GM21723 (cell line): ENCODE data around the gene IMMP2L.

Experiments
- ATAC-seq: cut with Tn5 transposase; IDR thresholded peaks from one replicate; pipeline ENCODE4 v1.9.1; 2021; ENCODE audit warnings: mild to moderate bottlenecking, moderate library complexity; ENCODE audit not compliant: unreplicated experiment

IMMP2L gene

DNA sequence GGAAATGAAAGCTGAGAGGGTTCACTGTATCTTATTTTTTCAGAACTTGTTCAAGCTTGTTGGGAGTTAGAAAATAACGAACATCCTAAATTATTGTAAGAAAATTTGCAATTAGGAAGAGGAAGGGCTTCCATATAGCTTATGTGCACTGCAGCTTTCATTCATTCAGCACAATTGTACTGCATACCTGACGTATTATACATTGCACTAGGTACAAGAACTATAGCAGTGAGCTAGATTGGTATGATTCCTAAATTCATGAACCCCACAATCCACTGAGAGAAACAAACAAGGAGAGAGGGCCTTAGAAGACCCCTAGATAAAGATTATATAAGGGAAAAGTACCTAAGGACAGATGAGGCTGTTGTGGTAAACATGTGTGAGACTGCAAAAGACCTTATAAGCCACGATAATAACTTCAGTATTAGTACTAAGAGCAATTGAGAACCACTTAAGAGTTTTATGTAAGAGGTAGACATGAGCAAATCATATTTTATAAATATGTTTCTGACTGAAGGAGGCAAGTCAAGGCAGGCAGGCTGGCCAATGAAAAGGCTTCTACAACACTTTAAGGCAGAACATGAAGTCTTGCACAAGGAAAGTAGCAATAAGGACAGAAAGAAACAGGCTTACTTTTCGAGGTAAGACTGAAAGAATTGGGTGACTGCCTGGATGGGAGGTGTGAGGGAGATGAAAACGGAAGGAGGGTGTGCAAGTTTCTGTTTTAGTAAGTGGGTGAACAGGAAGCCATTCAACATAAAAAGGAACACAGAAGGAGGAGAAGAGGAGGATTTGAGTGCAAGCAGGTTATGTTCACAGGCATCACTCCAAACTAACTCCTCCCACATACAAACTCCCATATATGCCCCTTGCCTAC lies 549.3 kb downstream of the IMMP2L start:
- peak; percentile 99 for ATAC-seq

DNA sequence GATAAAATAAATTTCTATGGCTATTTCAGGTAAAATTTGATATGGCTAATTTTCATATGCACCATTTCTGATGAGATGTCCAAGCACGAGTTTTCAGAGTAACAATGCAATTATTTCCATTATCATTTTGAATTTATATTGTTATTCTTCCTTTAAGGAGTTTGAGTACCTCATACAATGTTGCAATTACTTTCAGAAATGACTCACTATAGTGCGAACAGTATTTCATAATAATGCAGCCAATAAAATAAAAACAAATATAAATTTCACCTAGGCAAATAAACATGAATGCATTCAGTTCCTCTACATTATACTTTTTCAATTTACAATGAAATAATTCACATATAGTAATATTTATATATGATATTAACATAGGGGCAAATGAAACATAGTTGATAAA lies 550.1 kb downstream of the IMMP2L start:
- ATAC-seq, result no peak

DNA sequence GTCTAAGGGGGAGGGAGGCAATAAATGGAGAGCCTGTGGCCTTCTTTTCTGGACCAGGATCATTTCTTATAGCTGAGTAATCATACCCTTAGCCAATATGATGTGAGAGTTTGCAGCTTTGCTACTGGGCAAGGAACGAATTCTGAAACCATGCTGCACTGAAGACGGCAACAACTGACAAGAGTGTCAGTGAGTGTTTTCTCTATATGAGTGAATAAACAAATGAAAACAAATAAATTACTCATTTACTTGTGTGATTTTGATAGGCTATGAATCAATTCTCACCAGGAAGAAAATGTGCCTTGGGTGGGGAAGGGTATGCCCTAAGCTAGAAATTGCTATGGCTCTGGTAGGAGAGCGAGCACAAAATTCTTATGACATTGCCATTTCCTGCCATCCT lies 550.8 kb downstream of the IMMP2L start:
- ATAC-seq, result no peak

DNA sequence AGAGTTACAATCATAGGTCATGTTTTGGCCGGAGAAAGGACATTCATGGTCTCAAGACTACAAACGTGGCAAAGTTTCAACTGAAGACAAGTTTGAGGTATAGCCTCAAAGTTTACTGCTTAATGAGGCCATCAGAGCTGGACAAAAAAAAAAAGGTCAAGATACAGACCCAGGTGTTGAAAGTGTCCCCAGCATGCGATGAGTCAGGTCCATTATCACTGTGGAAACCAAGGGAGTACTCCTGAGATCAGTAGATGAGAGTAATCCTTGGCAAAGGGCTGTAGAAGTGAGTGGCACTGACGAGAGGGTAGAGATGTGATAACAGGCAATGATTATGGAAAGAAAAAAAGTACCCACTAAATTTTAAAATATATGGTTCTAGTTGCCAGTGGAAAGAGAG lies 551.5 kb downstream of the IMMP2L start:
- no peak for ATAC-seq

DNA sequence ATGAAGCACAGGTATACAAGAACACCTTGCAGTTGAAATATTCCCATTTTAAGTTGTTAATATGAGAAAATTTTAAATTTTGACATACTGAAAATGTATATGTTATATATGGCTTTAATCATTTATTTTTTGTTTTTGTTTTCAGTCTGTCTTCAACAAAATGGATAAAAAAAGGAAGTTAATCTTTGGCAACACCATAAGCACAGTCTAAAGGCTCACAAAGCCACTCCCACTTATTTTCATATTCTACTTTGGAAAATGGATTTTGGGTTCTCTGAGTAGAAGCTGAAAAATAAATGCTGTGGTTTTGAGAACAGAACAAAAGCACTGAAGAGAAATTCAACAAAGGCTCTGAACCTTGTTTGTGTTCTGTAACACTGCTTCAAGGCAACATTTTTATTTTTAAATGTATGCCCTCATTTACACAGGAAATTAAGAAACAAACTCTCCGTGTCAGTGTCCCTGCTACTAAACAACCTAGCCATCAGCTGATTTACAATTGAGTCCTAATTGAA lies 552.7 kb downstream of the IMMP2L start:
- ATAC-seq, result no peak

DNA sequence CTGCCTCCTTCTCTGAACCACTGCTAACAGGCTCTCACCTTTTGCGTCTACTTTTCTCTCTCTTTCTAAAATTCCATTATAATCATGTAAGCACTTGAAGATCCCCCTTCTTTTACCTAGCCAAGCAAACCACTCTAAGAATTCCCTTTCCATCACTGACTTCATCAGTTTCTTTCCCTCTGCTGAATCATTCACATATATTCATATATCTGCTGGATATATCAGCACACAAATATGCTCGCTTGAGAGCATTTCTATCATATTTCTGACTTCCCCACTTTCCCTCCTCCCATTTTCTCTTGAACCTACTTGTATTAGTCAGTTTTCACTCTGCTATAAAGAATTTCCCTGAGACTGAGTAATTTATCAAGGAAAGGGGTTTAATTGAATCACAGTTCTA lies 555.6 kb downstream of the IMMP2L start:
- no peak for ATAC-seq

DNA sequence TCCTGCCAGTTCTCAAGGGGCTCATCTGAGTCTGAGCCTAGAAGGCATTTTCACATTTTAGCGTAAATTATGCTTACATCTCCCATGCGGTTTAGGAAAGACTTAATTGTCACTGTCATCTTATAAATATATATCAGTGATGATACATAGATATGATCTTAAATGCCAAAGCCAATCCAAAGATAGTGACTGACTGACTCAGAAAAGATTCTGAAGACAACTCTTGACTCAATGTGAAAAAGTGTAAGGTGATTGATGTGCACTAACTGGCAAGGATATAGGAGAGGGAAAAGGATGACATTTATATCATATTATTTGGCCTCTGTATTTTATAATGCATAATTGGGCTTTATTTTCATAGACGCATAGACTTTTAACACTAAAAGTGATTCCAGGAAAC lies 556.3 kb downstream of the IMMP2L start:
- ATAC-seq, result no peak

DNA sequence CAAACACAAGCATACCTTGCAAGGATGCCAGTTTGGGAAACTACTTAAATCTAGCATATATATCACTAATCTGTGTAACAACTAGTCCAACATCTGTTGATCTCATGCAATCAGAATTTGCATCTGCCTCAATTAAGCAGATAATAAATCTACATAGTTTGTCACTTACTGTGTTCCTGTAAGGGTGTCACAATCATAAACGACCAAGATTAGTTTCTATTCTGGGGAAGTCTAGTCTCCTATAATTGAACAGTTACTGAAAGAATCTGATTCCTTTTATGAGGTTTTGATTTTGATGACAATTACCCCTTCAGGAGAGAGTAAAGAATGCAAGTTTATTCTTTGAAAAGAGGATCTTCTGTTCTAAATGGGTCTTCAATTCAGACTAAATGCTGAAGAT lies 556.8 kb downstream of the IMMP2L start:
- no peak for ATAC-seq

DNA sequence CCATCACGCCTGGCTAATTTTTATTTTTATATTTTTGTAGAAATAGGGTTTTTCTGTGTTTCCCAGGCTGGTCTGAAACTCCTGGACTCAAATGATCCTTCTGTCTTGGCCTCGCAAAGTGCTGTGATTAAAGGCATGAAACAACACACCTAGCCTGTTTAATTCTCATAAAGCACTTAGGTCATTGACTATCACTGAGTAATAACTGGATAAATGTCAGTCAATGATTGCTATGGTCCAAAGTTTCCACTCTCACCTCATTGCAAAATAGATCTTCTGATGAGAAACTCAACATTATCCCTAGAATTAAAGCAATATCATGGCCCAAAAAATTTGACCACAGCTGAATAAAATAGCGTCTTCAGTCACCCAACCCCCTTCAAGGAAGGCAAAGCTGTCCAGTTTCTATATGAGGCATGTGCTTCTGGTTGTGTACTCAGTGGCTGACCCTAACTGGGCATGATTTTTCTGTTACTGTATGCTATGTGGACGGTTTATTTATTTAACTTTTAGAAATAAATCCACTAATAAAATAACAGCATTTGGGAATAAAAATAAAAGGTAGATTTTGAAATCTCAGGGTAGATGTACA lies 557.9 kb downstream of the IMMP2L start:
- no peak for ATAC-seq

DNA sequence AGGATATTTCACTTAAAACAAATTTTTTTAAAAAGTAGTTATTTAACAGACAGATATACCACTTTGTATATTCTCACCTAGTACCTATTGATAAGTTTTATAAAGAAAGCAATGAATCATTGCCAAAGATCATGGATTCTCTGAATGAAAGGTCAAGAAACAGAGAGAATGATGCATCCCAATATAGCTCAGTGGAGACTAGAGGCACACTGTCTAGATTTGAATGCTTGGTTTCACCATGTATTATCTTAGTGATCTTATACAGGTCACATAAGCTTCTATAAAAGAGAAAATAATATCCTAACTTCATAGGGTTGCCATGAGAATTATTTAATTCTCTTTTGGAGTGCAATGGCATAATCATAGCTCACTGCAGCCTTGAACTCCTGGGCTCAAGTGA lies 558.4 kb downstream of the IMMP2L start:
- ATAC-seq, result no peak

DNA sequence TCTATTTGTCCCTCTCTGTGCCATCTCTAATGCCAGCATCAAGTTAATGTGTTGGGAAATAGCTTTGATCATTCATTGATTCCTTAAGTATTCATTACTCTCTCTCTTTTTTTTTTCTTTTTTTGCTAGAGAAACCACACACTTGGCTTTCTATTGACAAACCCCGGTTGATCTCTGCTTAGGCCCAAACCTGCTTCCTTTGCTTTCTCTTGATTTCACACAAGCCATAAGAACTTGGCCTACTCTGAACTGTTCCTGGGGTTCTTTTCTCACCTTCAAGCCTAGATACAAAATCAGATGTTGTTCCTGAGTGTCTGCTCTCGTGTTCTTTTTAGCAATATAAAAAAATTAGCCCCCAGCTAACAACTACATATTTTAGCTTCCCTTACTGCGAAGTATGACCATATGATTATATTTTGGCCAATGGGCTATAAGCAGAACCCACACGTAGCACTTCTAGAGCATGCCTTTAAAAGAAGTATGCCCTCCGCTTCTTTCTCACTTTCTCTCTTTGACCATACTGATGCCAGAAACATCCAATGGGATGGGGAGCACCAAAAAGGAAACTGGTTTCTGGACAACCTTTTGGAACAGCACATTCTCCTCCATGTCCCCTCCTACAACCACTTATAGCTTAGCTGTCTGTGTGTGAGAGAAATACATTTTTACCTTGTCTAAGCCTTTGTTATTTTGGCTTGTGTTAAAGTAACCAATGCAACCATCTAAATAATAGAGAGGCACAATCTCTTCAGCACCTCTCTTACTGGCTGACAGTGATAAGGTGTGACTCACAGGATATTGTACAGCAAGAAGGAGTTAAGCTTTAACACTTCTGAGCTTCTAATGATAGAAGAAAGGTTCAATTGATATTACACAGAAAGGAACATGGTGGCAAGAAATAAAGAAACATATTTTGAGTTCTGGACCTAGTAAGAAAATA lies 568.0 kb downstream of the IMMP2L start:
- ATAC-seq, result no peak

DNA sequence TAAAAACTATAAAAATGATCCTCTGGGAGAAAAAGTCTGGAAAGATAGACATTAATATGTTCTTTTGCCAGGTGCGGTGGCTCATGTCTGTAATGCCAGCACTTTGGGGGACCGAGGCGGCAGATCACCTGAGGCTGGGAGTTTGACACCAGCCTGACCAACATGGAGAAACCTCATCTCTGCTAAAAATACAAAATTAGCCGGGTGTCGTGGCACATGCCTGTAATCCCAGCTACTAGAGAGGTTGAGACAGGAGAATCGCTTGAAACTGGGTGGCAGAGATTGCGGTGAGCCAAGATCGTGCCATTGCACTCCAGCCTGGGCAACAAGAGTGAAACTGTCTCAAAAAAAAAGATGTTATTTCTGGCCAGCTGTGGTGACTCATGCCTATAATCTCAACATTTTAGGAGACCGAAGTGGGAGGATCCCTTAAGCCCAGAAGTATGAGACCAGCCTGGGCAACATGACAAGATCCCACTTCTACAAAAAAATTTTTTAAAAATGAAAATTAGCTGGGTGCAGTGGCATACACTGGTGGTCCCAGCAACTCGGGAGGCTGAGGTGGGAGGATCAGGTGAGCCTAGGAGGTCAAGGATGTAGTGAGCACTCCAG lies 573.3 kb downstream of the IMMP2L start:
- ATAC-seq, result no peak

DNA sequence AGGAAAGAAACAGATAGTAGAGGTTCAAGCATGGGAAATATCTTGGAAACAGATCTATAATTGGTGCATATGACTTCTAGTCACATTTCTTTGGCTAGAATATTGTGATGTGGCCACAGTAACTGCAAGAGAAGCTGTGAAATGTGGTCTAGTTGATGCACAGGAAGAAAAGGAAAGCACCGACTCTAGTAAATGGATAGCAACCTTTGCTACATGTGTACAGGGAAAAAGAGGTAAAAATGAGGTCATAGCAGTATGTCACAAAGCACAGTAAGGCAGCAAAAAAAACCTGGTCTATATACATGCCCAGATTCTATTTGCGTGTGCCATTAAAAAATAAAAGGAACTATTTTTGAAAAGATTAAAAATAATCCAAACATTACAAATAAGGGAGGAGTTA lies 573.9 kb downstream of the IMMP2L start:
- no peak for ATAC-seq

DNA sequence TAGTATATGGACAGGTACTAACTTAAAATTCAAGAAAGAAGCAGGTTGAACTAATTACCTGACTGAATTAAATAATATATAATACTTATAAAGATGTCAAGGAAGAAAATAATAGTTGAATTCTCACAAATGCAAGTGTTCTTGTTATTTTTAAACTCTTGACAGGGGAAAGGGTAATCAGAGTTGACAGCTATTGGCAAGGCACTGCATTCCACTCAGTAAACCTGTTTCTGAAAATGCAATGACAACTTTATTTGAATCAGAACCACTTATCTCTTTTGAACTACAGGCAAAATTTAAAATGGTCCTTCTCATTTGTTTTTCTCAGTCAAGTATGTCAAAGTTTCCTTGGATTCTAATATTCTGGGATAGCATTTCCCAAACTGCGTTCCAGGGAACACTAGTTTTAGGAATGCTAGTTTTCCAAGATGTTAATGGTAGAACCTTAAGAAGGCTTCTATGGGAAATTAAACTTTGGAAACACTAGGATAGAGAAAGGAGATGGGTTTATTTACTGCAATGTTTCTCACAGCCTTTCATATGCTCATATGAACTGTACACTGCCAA lies 575.1 kb downstream of the IMMP2L start:
- no peak for ATAC-seq

DNA sequence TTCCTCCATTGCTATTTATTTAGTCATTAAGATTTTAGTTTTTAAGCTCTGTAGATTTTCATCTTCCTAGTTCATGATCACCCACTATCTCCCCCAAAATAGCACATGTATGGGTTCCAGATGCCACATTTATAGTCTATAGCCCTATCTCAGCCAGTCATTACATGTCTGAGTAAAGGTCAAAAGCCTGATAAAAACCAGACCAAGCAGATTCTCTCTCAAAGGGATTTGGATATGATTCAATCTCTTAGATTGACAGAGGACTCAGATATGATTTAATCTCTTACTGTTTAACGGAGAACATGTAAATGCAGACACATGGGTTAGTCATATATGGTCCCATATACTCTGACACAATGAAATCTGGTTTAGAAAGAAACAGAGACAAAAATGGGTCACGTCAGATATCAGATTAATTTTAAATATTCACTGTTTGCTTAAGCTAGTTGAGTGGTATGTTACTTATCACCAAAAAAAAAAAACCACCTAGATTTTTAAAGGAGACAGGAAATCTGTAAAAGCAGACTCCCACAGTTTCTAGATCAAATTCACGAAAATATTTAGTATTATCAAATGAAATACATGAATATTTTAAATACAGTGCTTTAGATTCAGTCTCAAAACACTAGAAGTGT lies 578.4 kb downstream of the IMMP2L start:
- no peak for ATAC-seq

DNA sequence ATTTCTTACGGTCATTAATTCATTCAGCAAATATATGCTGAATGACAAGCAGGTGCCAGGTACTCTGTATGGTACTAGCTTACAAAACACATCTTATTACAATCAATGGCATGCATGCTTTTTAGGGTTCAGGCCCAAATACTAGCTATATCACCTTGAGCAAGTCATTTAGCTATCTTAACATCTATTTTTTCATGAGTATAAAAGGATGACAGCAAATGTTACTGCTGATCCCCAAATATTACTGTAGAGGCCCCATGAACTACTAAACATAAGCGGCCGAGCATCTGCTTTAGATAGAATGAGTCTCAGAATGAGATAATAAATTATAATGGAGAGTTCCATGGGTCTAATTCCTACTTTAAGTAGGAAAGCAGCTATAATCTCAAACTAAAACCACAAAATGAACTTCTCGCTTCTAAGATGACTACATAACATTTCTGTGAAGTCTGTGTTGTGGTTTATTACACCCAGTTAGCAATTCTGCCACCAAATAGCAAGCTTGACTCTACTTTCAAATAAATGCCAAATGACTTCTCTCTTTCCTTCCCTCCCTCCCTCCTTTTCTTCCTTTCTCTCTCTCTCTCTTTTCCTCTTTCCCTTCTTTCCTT lies 585.1 kb downstream of the IMMP2L start:
- ATAC-seq, result no peak

DNA sequence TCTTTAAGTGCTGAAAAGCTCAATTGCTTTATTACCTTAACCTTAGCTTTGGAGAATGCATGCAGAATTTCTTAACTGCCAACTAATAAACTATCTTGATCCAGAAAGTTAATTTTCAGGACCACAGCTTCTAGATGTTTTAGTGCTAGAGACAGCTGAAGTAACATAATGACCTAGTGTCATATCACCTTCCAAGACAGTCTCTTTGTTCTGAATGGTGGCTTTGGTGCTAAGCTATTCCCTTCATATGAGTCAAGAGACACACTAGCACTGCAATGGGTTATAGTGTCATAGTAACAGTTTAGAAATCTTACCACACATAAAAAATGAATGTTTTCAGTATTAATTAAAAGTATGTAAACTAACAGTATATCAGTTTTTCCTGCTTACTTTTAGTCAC lies 586.8 kb downstream of the IMMP2L start:
- no peak for ATAC-seq

DNA sequence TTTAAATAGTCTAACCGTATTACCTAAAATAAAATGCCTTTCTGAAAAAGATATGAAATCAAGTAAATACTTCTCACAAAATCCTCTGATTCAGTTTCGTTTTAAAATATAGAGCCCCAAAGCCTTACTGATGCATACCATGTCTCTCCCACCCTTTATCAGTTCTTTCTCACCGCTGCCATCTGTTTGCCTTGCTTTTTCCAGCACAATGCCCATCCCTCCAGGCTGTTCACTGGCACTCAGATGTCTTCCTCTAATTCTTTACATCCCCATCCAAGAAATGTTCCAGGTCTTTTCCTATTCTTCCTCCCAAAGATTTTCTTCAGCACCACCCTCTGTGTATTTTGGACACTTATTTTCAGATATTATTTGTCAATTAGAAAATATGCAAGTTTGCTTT lies 587.9 kb downstream of the IMMP2L start:
- ATAC-seq, result no peak

DNA sequence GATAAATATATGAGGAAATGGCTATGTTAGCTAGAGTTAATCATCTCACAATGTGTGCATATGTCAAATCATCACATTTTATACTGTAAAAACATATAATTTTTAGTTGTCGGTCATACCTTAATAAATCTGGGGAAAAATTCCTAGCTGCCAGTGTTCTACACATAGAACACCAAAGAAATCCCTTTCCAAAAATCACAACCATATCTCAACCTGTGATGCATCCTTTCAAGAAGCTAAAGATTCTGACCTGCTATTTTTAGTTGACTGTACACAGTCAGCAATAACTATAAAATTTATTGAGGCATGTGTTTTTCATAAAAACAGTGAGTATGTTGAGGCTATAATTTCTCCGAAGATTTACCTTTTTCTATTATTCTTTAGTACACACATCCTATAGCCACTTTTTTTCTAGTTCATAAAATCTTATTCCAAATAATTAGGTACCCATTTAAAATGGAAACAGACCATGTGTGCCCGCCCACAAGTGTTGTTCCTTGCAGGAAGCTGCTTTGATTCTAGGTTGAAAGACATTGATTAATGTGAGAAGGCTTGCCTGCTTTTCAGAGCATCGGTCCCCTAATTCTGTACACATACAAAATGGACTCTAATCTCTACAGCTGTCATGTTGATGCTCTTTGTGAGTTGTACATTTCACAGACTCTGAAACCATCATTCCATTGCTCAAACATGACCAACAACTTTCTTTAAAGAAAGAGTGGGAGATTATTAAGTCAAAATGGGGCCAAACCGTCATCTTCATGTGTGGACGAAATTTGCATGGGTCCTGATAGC lies 588.9 kb downstream of the IMMP2L start:
- no peak for ATAC-seq
